Measurements from ENCODE around the gene RANBP3.

RANBP3 gene

GRCh38 chr19:5914358-5914774 is 63.6 kb downstream of the RANBP3 start:
- Histone ChIP-seq H2AFZ (ENCODE audit: low read length) (no peak overlapping the region), H3K4me1 (ENCODE audit: insufficient read depth, low read length, severe bottlenecking) (no peaks in the 10 kb centered on the region), H4K20me1 (ENCODE audit: insufficient read depth, low read length) (no peaks in the 10 kb centered on the region), H3K9ac (ENCODE audit: low read length) (no peak overlapping the region), H3K4me3 (ENCODE audit: low read depth, low read length, poor library complexity, severe bottlenecking) (no peak overlapping the region), H3K9me3 (ENCODE audit: low read length) (no peaks in the 10 kb centered on the region), H3K27me3 (ENCODE audit: insufficient read depth, low read length) (no peaks in the 10 kb centered on the region), H3K27ac (ENCODE audit: low read depth, low read length, poor library complexity, severe bottlenecking) (no peak overlapping the region), H3F3A (ENCODE audit: insufficient read depth, low read length) (no peaks in the 10 kb centered on the region), H3K36me3 (ENCODE audit: insufficient read depth, low read length) (peaks cover 46% of the 10 kb centered on the region), H3K9me2 (ENCODE audit: low read depth, low read length) (no peaks in the 10 kb centered on the region), H3K79me2 (ENCODE audit: insufficient read depth, low read length) (no peaks in the 10 kb centered on the region), H3K4me2 (ENCODE audit: low read length) (no peak overlapping the region)
- TF ChIP-seq, protein P1, sequence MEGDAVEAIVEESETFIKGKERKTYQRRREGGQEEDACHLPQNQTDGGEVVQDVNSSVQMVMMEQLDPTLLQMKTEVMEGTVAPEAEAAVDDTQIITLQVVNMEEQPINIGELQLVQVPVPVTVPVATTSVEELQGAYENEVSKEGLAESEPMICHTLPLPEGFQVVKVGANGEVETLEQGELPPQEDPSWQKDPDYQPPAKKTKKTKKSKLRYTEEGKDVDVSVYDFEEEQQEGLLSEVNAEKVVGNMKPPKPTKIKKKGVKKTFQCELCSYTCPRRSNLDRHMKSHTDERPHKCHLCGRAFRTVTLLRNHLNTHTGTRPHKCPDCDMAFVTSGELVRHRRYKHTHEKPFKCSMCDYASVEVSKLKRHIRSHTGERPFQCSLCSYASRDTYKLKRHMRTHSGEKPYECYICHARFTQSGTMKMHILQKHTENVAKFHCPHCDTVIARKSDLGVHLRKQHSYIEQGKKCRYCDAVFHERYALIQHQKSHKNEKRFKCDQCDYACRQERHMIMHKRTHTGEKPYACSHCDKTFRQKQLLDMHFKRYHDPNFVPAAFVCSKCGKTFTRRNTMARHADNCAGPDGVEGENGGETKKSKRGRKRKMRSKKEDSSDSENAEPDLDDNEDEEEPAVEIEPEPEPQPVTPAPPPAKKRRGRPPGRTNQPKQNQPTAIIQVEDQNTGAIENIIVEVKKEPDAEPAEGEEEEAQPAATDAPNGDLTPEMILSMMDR (IDR thresholded peaks at IDR 0.05; ENCODE audit: low read length), result no peak
- TF ChIP-seq EZH2 (IDR thresholded peaks at IDR 0.05; ENCODE audit: borderline replicate concordance, low read length), result no peak

DNA sequence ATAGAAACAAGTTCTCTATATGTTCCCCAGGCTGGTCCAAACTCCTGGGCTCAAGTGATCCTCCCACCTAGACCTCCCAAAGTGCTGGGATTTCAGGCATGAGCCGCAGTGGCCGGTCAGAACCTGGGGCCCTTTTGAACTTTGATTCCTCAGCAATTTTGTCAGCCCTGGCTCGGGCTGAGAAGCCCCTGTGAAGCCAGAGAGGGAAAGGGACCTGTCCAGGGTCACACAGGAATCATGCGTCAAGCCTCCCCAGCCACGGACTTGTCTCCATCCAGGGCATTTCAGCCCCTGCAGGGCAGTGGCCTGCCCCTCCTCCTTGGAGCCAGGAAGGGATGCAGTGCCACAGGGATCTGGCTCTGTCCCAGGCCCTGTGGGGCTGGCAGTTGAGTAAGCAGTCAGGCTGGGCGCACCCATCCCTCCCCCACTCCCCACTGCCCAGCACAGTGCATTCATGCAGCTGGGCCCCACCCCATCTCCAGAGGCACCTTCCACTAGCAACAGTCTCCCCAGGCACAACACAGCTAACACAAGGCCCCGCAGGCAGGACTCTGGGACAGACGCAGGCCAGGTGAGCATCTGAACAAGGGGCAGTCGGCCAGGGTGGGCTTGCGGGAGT is 64.1 kb downstream of the RANBP3 start, which contains the start of gene CAPS:
TSS of gene CAPS (plus strand) at position 516 of the 619 bp plus-strand sequence. CDS start 153 bp downstream, outside the sequence.
- H3K9me3 ChIP-seq (ENCODE audit: low read length), result no peaks in the 10 kb centered on the region
- H3F3A ChIP-seq (ENCODE audit: insufficient read depth, low read length), result no peaks in the 10 kb centered on the region
- no peak within 1 kb of the TSS for H3K9ac ChIP-seq (ENCODE audit: low read length)
- H3K9me2 ChIP-seq (ENCODE audit: low read depth, low read length), result no peaks in the 10 kb centered on the region
- H2AFZ ChIP-seq (ENCODE audit: low read length), result no peak within 1 kb of the TSS
- H3K4me1 ChIP-seq (ENCODE audit: insufficient read depth, low read length, severe bottlenecking), result no peaks in the 10 kb centered on the region
- H3K27ac ChIP-seq (ENCODE audit: low read depth, low read length, poor library complexity, severe bottlenecking), result no peak within 1 kb of the TSS
- no peaks in the 10 kb centered on the region for H4K20me1 ChIP-seq (ENCODE audit: insufficient read depth, low read length)
- H3K79me2 ChIP-seq (ENCODE audit: insufficient read depth, low read length), result no peaks in the 10 kb centered on the region
- no peak within 1 kb of the TSS for H3K4me3 ChIP-seq (ENCODE audit: low read depth, low read length, poor library complexity, severe bottlenecking)
- no peak for TF ChIP-seq EZH2 (IDR thresholded peaks at IDR 0.05; ENCODE audit: borderline replicate concordance, low read length)
- TF ChIP-seq, protein P1 (IDR thresholded peaks at IDR 0.05; ENCODE audit: low read length), result no peak
- no peak within 1 kb of the TSS for H3K4me2 ChIP-seq (ENCODE audit: low read length)
- peaks cover 41% of the 10 kb centered on the region for H3K36me3 ChIP-seq (ENCODE audit: insufficient read depth, low read length)
- H3K27me3 ChIP-seq (ENCODE audit: insufficient read depth, low read length), result no peaks in the 10 kb centered on the region

GRCh38 chr19:5911366-5911765 is 66.6 kb downstream of the RANBP3 start:
- H3K9ac ChIP-seq (ENCODE audit: low read length), result no peak overlapping the region
- H3K9me3 ChIP-seq (ENCODE audit: low read length), result no peaks in the 10 kb centered on the region
- H3K79me2 ChIP-seq (ENCODE audit: insufficient read depth, low read length), result no peaks in the 10 kb centered on the region
- H3K4me1 ChIP-seq (ENCODE audit: insufficient read depth, low read length, severe bottlenecking), result no peaks in the 10 kb centered on the region
- no peak overlapping the region for H3K4me2 ChIP-seq (ENCODE audit: low read length)
- no peak overlapping the region for H3K4me3 ChIP-seq (ENCODE audit: low read depth, low read length, poor library complexity, severe bottlenecking)
- no peak overlapping the region for H3K27ac ChIP-seq (ENCODE audit: low read depth, low read length, poor library complexity, severe bottlenecking)
- no peak for TF ChIP-seq EZH2 (IDR thresholded peaks at IDR 0.05; ENCODE audit: borderline replicate concordance, low read length)
- TF ChIP-seq, protein P1 (IDR thresholded peaks at IDR 0.05; ENCODE audit: low read length), result no peak
- no peak overlapping the region for H2AFZ ChIP-seq (ENCODE audit: low read length)
- no peaks in the 10 kb centered on the region for H4K20me1 ChIP-seq (ENCODE audit: insufficient read depth, low read length)
- no peaks in the 10 kb centered on the region for H3F3A ChIP-seq (ENCODE audit: insufficient read depth, low read length)
- peaks cover 18% of the 10 kb centered on the region for H3K36me3 ChIP-seq (ENCODE audit: insufficient read depth, low read length)
- no peaks in the 10 kb centered on the region for H3K9me2 ChIP-seq (ENCODE audit: low read depth, low read length)
- H3K27me3 ChIP-seq (ENCODE audit: insufficient read depth, low read length), result no peaks in the 10 kb centered on the region
